ENCODE measurements around the gene FBN2. TPM values are rescaled to one million over a fixed set of nuclear protein-coding genes. Genes with fewer than 3 reads are reported as not detected.

The FBN2 gene
- total RNA-seq, 2 experiments from 2014 or later = not detected

- peaks cover 4% of the 10 kb centered on the region for H3K27me3 Mint-ChIP-seq
- no peak overlapping the region for H3K27ac Mint-ChIP-seq
- no peak overlapping the region for H3K4me3 Mint-ChIP-seq
- no peaks in the 10 kb centered on the region for H3K4me1 Mint-ChIP-seq
- no peaks in the 10 kb centered on the region for H3K9me3 Mint-ChIP-seq (ENCODE audit: low read depth)
- ChIA-PET CTCF (no interaction called here), POLR2A (no interaction called here)
- no peak for ATAC-seq
- no peak for DNase-seq
- no peaks in the 10 kb centered on the region for H3K36me3 Mint-ChIP-seq (ENCODE audit: low read depth)
- intact Hi-C loops (cut with DNase I, micrococcal nuclease) = no loop called here
These were observed 44.3 kb downstream of the FBN2 start for GRCh38 chr5:128493657-128494329.

- Mint-ChIP-seq H3K4me3 (no peak overlapping the region), H3K9me3 (ENCODE audit: low read depth) (no peaks in the 10 kb centered on the region), H3K36me3 (ENCODE audit: low read depth) (no peaks in the 10 kb centered on the region), H3K4me1 (no peaks in the 10 kb centered on the region), H3K27me3 (peaks cover 4% of the 10 kb centered on the region), H3K27ac (no peak overlapping the region)
- intact Hi-C loops (cut with DNase I, micrococcal nuclease) = no loop called here
- POLR2A ChIA-PET = no interaction called here
- CTCF ChIA-PET = interaction anchor here (1.5 kb wide), 1 partner anchor 10 kb away, joined by 5 read pairs; no protein-coding TSS in a partner anchor
- ATAC-seq (no peak), DNase-seq (no peak)
These were observed 46.8 kb downstream of the FBN2 start for GRCh38 chr5:128491291-128491690.

- no peak overlapping the region for H3K4me3 Mint-ChIP-seq
- DNase-seq (no peak), ATAC-seq (no peak)
- no peaks in the 10 kb centered on the region for H3K36me3 Mint-ChIP-seq (ENCODE audit: low read depth)
- no peak overlapping the region for H3K27ac Mint-ChIP-seq
- intact Hi-C loops (cut with DNase I, micrococcal nuclease) = no loop called here
- H3K4me1 Mint-ChIP-seq = no peaks in the 10 kb centered on the region
- H3K9me3 Mint-ChIP-seq (ENCODE audit: low read depth) = no peaks in the 10 kb centered on the region
- POLR2A ChIA-PET = no interaction called here
- CTCF ChIA-PET = interaction anchor here (1.5 kb wide), 1 partner anchor 11 kb away, joined by 5 read pairs; no protein-coding TSS in a partner anchor
- H3K27me3 Mint-ChIP-seq = peaks cover 4% of the 10 kb centered on the region
These were observed 47.3 kb downstream of the FBN2 start for GRCh38 chr5:128490761-128491160.

GRCh38 chr5:128487041-128487440, 51.0 kb downstream of the FBN2 start:
- DNase-seq (no peak), ATAC-seq (no peak)
- H3K27me3 Mint-ChIP-seq = peaks cover 2% of the 10 kb centered on the region
- no peaks in the 10 kb centered on the region for H3K36me3 Mint-ChIP-seq (ENCODE audit: low read depth)
- ChIA-PET POLR2A (no interaction called here), CTCF (no interaction called here)
- H3K27ac Mint-ChIP-seq = no peak overlapping the region
- no peaks in the 10 kb centered on the region for H3K9me3 Mint-ChIP-seq (ENCODE audit: low read depth)
- H3K4me1 Mint-ChIP-seq = no peaks in the 10 kb centered on the region
- H3K4me3 Mint-ChIP-seq = no peak overlapping the region
- intact Hi-C loops (cut with DNase I, micrococcal nuclease) = no loop called here

GRCh38 chr5:128483738-128484137, 54.3 kb downstream of the FBN2 start:
- H3K4me3 Mint-ChIP-seq = no peak overlapping the region
- H3K9me3 Mint-ChIP-seq (ENCODE audit: low read depth) = no peaks in the 10 kb centered on the region
- H3K4me1 Mint-ChIP-seq = no peaks in the 10 kb centered on the region
- H3K27ac Mint-ChIP-seq = no peak overlapping the region
- H3K36me3 Mint-ChIP-seq (ENCODE audit: low read depth) = no peaks in the 10 kb centered on the region
- POLR2A ChIA-PET = no interaction called here
- no peaks in the 10 kb centered on the region for H3K27me3 Mint-ChIP-seq
- CTCF ChIA-PET = interaction anchor here (1.0 to 1.5 kb wide), 2 partner anchors 15 to 389 kb away, joined by 3 to 4 read pairs; no protein-coding TSS in a partner anchor
- no peak for DNase-seq
- no peak for ATAC-seq
- intact Hi-C loops (cut with DNase I, micrococcal nuclease) = no loop called here

GRCh38 chr5:128480906-128481633, 57.0 kb downstream of the FBN2 start:
- no peak for ATAC-seq
- no peak for DNase-seq
- Mint-ChIP-seq H3K9me3 (ENCODE audit: low read depth) (no peaks in the 10 kb centered on the region), H3K4me3 (no peak overlapping the region), H3K4me1 (no peaks in the 10 kb centered on the region), H3K27ac (no peak overlapping the region), H3K27me3 (no peaks in the 10 kb centered on the region), H3K36me3 (ENCODE audit: low read depth) (no peaks in the 10 kb centered on the region)
- POLR2A ChIA-PET = no interaction called here
- intact Hi-C loops (cut with DNase I, micrococcal nuclease) = no loop called here
- CTCF ChIA-PET = no interaction called here

- POLR2A ChIA-PET = no interaction called here
- H3K27me3 Mint-ChIP-seq = no peaks in the 10 kb centered on the region
- H3K9me3 Mint-ChIP-seq (ENCODE audit: low read depth) = no peaks in the 10 kb centered on the region
- DNase-seq (no peak), ATAC-seq (no peak)
- no peaks in the 10 kb centered on the region for H3K36me3 Mint-ChIP-seq (ENCODE audit: low read depth)
- intact Hi-C loops (cut with DNase I, micrococcal nuclease) = no loop called here
- no peaks in the 10 kb centered on the region for H3K4me1 Mint-ChIP-seq
- no peak overlapping the region for H3K4me3 Mint-ChIP-seq
- H3K27ac Mint-ChIP-seq = no peak overlapping the region
- CTCF ChIA-PET = no interaction called here
These were observed 57.9 kb downstream of the FBN2 start for GRCh38 chr5:128480158-128480557.

- no peaks in the 10 kb centered on the region for H3K36me3 Mint-ChIP-seq (ENCODE audit: low read depth)
- CTCF ChIA-PET = no interaction called here
These were observed 59.4 kb downstream of the FBN2 start for GRCh38 chr5:128478386-128479368.

GRCh38 chr5:128477944-128478343, 60.1 kb downstream of the FBN2 start:
- POLR2A ChIA-PET = no interaction called here
- no peaks in the 10 kb centered on the region for H3K9me3 Mint-ChIP-seq (ENCODE audit: low read depth)
- H3K4me1 Mint-ChIP-seq = no peaks in the 10 kb centered on the region
- CTCF ChIA-PET = no interaction called here
- H3K27me3 Mint-ChIP-seq = no peaks in the 10 kb centered on the region
- H3K36me3 Mint-ChIP-seq (ENCODE audit: low read depth) = no peaks in the 10 kb centered on the region
- no peak for ATAC-seq
- H3K4me3 Mint-ChIP-seq = no peak overlapping the region
- intact Hi-C loops (cut with DNase I, micrococcal nuclease) = no loop called here
- no peak overlapping the region for H3K27ac Mint-ChIP-seq
- DNase-seq = no peak

More at GRCh38 chr5:128478386-128479368, 59.4 kb downstream of the FBN2 start:
- no peak overlapping the region for H3K4me3 Mint-ChIP-seq
- no peak overlapping the region for H3K27ac Mint-ChIP-seq
- H3K9me3 Mint-ChIP-seq (ENCODE audit: low read depth) = no peaks in the 10 kb centered on the region
- no peaks in the 10 kb centered on the region for H3K4me1 Mint-ChIP-seq
- ATAC-seq (no peak), DNase-seq (no peak)
- POLR2A ChIA-PET = no interaction called here
- intact Hi-C loops (cut with DNase I, micrococcal nuclease) = no loop called here
- no peaks in the 10 kb centered on the region for H3K27me3 Mint-ChIP-seq

GRCh38 chr5:128475693-128476092, 62.4 kb downstream of the FBN2 start:
- ChIA-PET CTCF (no interaction called here), POLR2A (no interaction called here)
- no peak for DNase-seq
- Mint-ChIP-seq H3K9me3 (ENCODE audit: low read depth) (no peaks in the 10 kb centered on the region), H3K4me1 (no peaks in the 10 kb centered on the region), H3K36me3 (ENCODE audit: low read depth) (no peaks in the 10 kb centered on the region), H3K4me3 (no peak overlapping the region), H3K27me3 (no peaks in the 10 kb centered on the region), H3K27ac (no peak overlapping the region)
- no peak for ATAC-seq
- intact Hi-C loops (cut with DNase I, micrococcal nuclease) = no loop called here

- Mint-ChIP-seq H3K27ac (no peak overlapping the region), H3K4me3 (no peak overlapping the region), H3K27me3 (no peaks in the 10 kb centered on the region), H3K4me1 (no peaks in the 10 kb centered on the region), H3K9me3 (ENCODE audit: low read depth) (no peaks in the 10 kb centered on the region), H3K36me3 (ENCODE audit: low read depth) (no peaks in the 10 kb centered on the region)
- CTCF ChIA-PET = interaction anchor here (0.5 kb wide), 1 partner anchor 10 kb away, joined by 3 read pairs; no protein-coding TSS in a partner anchor
- ATAC-seq = no peak
- POLR2A ChIA-PET = no interaction called here
- intact Hi-C loops (cut with DNase I, micrococcal nuclease) = no loop called here
- DNase-seq = no peak
These were observed 65.1 kb downstream of the FBN2 start for GRCh38 chr5:128472919-128473318.

All from activated CD4-positive, alpha-beta T cell treated with anti-CD3 and anti-CD28 coated beads for 36 hours (primary cell).